SK-N-SH (cell line): ENCODE measurements around the gene SPATA13. TPM values are rescaled to one million over a fixed set of nuclear protein-coding genes. Genes with fewer than 3 reads are reported as not detected.

Experiments
- CTCF ChIA-PET: fragments of 300-600, 350-600 bp; formaldehyde crosslinking; extraction: SDS; loops from one replicate; lab custom pipeline; 2021; lab: Yijun Ruan, JAX
- POLR2A ChIA-PET: fragments of 350-600 bp; sonication (Branson Sonifier 250); formaldehyde crosslinking; extraction: SDS; loops from one replicate; lab custom pipeline; 2020; ENCODE audit warnings: antibody characterized with exemption, inconsistent platforms; lab: Yijun Ruan, JAX
- DNase-seq: peaks from one replicate; pipeline ENCODE4 v3.0.0; 2012
- H2AFZ ChIP-seq: fragments of 200-600 bp; sonication (generic); 2 replicates; pipeline ENCODE4 v1.8.1; 2016; ENCODE audit warnings: antibody characterized with exemption, mild to moderate bottlenecking, low read depth
- H3F3A ChIP-seq: fragments of 200-600 bp; sonication (generic); replicated peaks from 2 replicates; pipeline ENCODE3; 2016; ENCODE audit warnings: antibody characterized with exemption, mild to moderate bottlenecking; ENCODE audit not compliant: insufficient read depth
- H3K27ac ChIP-seq, 2 experiments: fragments of 200-500 bp in 1 of 2; fragments of 200-600 bp in 1 of 2; sonication (Bioruptor generic) in 1 of 2; sonication (generic), shearing (Covaris generic) in 1 of 2; 2 replicates each; pipeline versions ENCODE4 v1.5.1 to v1.6.1; 2014 to 2016; ENCODE audit warnings: low read depth in 2 of 2, inconsistent platforms in 1 of 2, low read length in 1 of 2, mild to moderate bottlenecking in 1 of 2, mixed read lengths in 1 of 2
- H3K27me3 ChIP-seq: fragments of 200-600 bp; sonication (generic), shearing (Covaris generic); 2 replicates; pipeline ENCODE4 v1.6.1; 2016; ENCODE audit warnings: mixed run types; ENCODE audit not compliant: insufficient read depth
- H3K36me3 ChIP-seq, 2 experiments: fragments of 200-500 bp in 1 of 2; fragments of 200-600 bp in 1 of 2; sonication (Bioruptor generic) in 1 of 2; sonication (generic) in 1 of 2; replicated peaks in 1 of 2; 2 replicates each; pipeline versions ENCODE3 to v1.5.1; 2014 to 2016; ENCODE audit warnings: low read length in 1 of 2, mild to moderate bottlenecking in 1 of 2; ENCODE audit not compliant: insufficient read depth in 2 of 2, control insufficient read depth in 1 of 2
- H3K4me1 ChIP-seq, 2 experiments: fragments of 200-500 bp in 1 of 2; fragments of 200-600 bp in 1 of 2; sonication (Bioruptor generic) in 1 of 2; sonication (generic), shearing (Covaris generic) in 1 of 2; 2 replicates each; pipeline versions ENCODE4 v1.5.1 to v1.6.1; 2014 to 2016; ENCODE audit warnings: low read depth in 1 of 2, low read length in 1 of 2, mixed run types in 1 of 2; ENCODE audit not compliant: insufficient read depth in 2 of 2, control insufficient read depth in 1 of 2
- H3K4me2 ChIP-seq: fragments of 200-600 bp; sonication (generic), shearing (Covaris generic); 2 replicates; pipeline ENCODE4 v1.6.1; 2017; ENCODE audit warnings: mixed run types
- H3K4me3 ChIP-seq, 2 experiments: fragments of 200-500 bp in 1 of 2; fragments of 200-600 bp in 1 of 2; sonication (Bioruptor generic) in 1 of 2; sonication (generic), shearing (Covaris generic) in 1 of 2; 2 replicates each; pipeline versions ENCODE4 v1.5.1 to v1.8.1; 2014 to 2016; ENCODE audit warnings: low read depth in 2 of 2, inconsistent platforms in 1 of 2, low read length in 1 of 2, mild to moderate bottlenecking in 1 of 2, mixed read lengths in 1 of 2, moderate library complexity in 1 of 2
- H3K79me2 ChIP-seq: fragments of 200-600 bp; sonication (generic); 2 replicates; pipeline ENCODE4 v1.8.1; 2017; ENCODE audit warnings: mild to moderate bottlenecking; ENCODE audit not compliant: insufficient read depth
- H3K9ac ChIP-seq: fragments of 200-600 bp; sonication (generic); 2 replicates; pipeline ENCODE4 v1.6.1; 2017; ENCODE audit warnings: mixed run types
- H3K9me2 ChIP-seq: fragments of 200-600 bp; sonication (generic); 2 replicates; pipeline ENCODE4 v1.6.1; 2017; ENCODE audit warnings: mixed run types
- H3K9me3 ChIP-seq: fragments of 200-600 bp; sonication (generic); 2 replicates; pipeline ENCODE4 v1.6.1; 2017; ENCODE audit warnings: mixed run types, mild to moderate bottlenecking, moderate library complexity
- H4K20me1 ChIP-seq: fragments of 200-600 bp; sonication (generic); 2 replicates; pipeline ENCODE4 v1.6.1; 2017; ENCODE audit warnings: mild to moderate bottlenecking, mixed run types; ENCODE audit not compliant: insufficient read depth
- EZH2phosphoT487 ChIP-seq: fragments of 200-600 bp; sonication (generic); IDR thresholded peaks from 2 replicates; pipeline ENCODE4 v1.6.1; 2017; ENCODE audit warnings: low read depth, mixed run types, mild to moderate bottlenecking, antibody characterized with exemption, moderate library complexity, borderline replicate concordance
- NFIC ChIP-seq: IDR thresholded peaks from 2 replicates; pipeline ENCODE4 v1.4.0; 2012; ENCODE audit warnings: borderline replicate concordance
- POLR2AphosphoS5 ChIP-seq: IDR thresholded peaks from 2 replicates; pipeline ENCODE4 v1.6.1; 2012; ENCODE audit warnings: low read depth, low read length
- TEAD4 ChIP-seq: IDR thresholded peaks from 2 replicates; pipeline ENCODE4 v1.4.0; 2012; ENCODE audit warnings: mild to moderate bottlenecking, borderline replicate concordance; ENCODE audit not compliant: insufficient read depth
- YY1 ChIP-seq: IDR thresholded peaks from 2 replicates; pipeline ENCODE4 v1.4.0; 2012; ENCODE audit warnings: low read depth, mild to moderate bottlenecking
- WGBS: methylation state at CpG from one replicate; pipeline ENCODE4 v1.1.6; 2017; ENCODE audit warnings: low lambda C conversion rate; 5-methylcytosine and 5-hydroxymethylcytosine counted together
- polyA plus RNA-seq, 3 experiments: library from polyadenylated mRNA; depleted of rRNA; stranded (reverse); fragments of >200 nt; gene quantifications; 2 replicates each; pipeline ENCODE4 v1.2.3, GENCODE V29; 2012
- TF ChIP-seq, protein P1 (sequence below): IDR thresholded peaks from 2 replicates; pipeline ENCODE4 v1.4.0; 2012; ENCODE audit warnings: low read depth, borderline replicate concordance
- TF ChIP-seq, protein P2 (sequence below): IDR thresholded peaks from 2 replicates; pipeline ENCODE4 v1.4.0; 2012; ENCODE audit warnings: low read depth, borderline replicate concordance
- TF ChIP-seq, protein P3 (sequence below): IDR thresholded peaks from 2 replicates; pipeline ENCODE4 v1.6.1; 2012; ENCODE audit warnings: mild to moderate bottlenecking, low read depth, low read length, moderate library complexity

The SPATA13 gene
- polyA plus RNA-seq, 1 of the 3 experiments (the other 2 are of a cell fraction) = 4.3 TPM

DNA sequence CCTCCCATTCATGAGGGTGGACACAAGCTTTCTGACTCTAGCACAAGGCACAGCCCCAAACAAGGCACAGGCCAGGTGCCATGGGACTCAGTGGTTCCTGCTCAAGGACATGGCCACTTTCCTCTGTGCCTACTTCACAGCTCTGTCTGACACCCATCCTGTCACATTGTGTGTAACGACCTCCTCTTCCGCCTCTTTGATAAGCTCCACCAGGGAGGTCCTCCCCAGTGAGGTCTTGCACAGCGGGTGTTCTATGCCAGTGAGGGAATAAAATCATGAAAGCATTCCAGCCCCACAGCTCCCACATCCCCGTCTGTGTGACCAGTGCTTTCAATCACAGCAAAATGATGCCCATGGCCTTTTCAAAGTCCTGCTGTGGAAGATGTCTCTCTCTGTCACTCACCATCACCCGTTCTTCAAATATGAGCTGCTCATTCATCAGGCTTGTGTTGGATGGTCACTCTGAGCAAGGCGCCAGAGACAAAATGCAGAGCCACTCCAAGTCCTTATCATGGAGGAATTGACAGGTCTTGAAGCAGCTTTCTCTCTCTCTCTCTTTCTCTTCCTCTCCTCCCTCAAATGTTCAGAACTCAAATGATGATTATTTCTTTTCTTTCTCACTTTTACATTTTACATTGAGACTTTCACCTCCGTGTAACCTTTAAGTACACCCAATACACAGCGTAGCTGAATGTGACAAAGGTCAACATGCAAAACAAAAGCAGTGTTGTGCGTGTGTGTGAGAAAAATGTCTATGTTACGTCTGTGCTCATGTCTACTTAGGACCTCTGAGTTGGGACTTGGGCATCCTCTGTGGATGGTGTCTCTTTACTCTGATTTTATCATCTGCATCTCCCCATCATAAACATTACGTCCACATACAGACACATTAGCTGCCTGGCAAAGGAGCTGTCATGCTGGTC lies 8.0 kb upstream of the SPATA13 start:
- no peak for DNase-seq
- no peak overlapping the region for H3K4me3 ChIP-seq
- peaks cover 12 to 16% of the 10 kb centered on the region in 2 experiments; a peak in 3 of 4 replicates for H3K4me1 ChIP-seq
- H3K79me2 ChIP-seq = no peaks in the 10 kb centered on the region
- H3K9me3 ChIP-seq = no peaks in the 10 kb centered on the region
- no peak overlapping the region for H3K4me2 ChIP-seq
- H2AFZ ChIP-seq = no peak overlapping the region
- no peak overlapping the region for H3K27ac ChIP-seq
- H3K27me3 ChIP-seq = no peaks in the 10 kb centered on the region
- H3F3A ChIP-seq = peaks cover 10% of the 10 kb centered on the region
- TF ChIP-seq EZH2phosphoT487 (no peak), NFIC (no peak), TEAD4 (no peak), POLR2AphosphoS5 (no peak), YY1 (no peak)
- TF ChIP-seq, protein P1, sequence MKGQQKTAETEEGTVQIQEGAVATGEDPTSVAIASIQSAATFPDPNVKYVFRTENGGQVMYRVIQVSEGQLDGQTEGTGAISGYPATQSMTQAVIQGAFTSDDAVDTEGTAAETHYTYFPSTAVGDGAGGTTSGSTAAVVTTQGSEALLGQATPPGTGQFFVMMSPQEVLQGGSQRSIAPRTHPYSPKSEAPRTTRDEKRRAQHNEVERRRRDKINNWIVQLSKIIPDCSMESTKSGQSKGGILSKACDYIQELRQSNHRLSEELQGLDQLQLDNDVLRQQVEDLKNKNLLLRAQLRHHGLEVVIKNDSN = no peak
- TF ChIP-seq, protein P2, sequence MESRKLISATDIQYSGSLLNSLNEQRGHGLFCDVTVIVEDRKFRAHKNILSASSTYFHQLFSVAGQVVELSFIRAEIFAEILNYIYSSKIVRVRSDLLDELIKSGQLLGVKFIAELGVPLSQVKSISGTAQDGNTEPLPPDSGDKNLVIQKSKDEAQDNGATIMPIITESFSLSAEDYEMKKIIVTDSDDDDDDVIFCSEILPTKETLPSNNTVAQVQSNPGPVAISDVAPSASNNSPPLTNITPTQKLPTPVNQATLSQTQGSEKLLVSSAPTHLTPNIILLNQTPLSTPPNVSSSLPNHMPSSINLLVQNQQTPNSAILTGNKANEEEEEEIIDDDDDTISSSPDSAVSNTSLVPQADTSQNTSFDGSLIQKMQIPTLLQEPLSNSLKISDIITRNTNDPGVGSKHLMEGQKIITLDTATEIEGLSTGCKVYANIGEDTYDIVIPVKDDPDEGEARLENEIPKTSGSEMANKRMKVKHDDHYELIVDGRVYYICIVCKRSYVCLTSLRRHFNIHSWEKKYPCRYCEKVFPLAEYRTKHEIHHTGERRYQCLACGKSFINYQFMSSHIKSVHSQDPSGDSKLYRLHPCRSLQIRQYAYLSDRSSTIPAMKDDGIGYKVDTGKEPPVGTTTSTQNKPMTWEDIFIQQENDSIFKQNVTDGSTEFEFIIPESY = no peak
- TF ChIP-seq, protein P3, sequence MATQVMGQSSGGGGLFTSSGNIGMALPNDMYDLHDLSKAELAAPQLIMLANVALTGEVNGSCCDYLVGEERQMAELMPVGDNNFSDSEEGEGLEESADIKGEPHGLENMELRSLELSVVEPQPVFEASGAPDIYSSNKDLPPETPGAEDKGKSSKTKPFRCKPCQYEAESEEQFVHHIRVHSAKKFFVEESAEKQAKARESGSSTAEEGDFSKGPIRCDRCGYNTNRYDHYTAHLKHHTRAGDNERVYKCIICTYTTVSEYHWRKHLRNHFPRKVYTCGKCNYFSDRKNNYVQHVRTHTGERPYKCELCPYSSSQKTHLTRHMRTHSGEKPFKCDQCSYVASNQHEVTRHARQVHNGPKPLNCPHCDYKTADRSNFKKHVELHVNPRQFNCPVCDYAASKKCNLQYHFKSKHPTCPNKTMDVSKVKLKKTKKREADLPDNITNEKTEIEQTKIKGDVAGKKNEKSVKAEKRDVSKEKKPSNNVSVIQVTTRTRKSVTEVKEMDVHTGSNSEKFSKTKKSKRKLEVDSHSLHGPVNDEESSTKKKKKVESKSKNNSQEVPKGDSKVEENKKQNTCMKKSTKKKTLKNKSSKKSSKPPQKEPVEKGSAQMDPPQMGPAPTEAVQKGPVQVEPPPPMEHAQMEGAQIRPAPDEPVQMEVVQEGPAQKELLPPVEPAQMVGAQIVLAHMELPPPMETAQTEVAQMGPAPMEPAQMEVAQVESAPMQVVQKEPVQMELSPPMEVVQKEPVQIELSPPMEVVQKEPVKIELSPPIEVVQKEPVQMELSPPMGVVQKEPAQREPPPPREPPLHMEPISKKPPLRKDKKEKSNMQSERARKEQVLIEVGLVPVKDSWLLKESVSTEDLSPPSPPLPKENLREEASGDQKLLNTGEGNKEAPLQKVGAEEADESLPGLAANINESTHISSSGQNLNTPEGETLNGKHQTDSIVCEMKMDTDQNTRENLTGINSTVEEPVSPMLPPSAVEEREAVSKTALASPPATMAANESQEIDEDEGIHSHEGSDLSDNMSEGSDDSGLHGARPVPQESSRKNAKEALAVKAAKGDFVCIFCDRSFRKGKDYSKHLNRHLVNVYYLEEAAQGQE = no peak
- H3K36me3 ChIP-seq = no peaks in the 10 kb centered on the region
- no peaks in the 10 kb centered on the region for H3K9me2 ChIP-seq
- ChIA-PET CTCF (interaction anchor here (1.2 to 1.6 kb wide), 2 partner anchors 23 to 76 kb away, joined by 3 to 6 read pairs; no protein-coding TSS in a partner anchor), POLR2A (no interaction called here)
- WGBS = 95% methylated on average over 11 of the region's 11 CpGs
- no peaks in the 10 kb centered on the region for H4K20me1 ChIP-seq
- no peak overlapping the region for H3K9ac ChIP-seq
